Adrenal gland (tissue), 12 donors: ENCODE measurements around the gene PLXNA4. TPM values are rescaled to one million over a fixed set of nuclear protein-coding genes. Genes with fewer than 3 reads are reported as not detected.

ENCODE experiments used
- DNase-seq, 7 donors: peaks; one replicate each; pipeline ENCODE4 v3.0.0-alpha.2; 2019 to 2020
- H3K27ac ChIP-seq, 5 donors: fragments of 200-600 bp; sonication (generic) in 4 of 5; 1 replicate in 3 of 5; 2 replicates in 2 of 5; pipeline versions ENCODE4 v1.5.1 to v1.8.0; 2016 to 2020; ENCODE audit warnings: mild to moderate bottlenecking in 1 of 5
- H3K27me3 ChIP-seq: fragments of 200-600 bp; 2 replicates; pipeline ENCODE4 v1.8.0; 2021
- H3K36me3 ChIP-seq, 2 donors: fragments of 200-600 bp; replicated peaks in 1 of 2; 1 replicate in 1 of 2; 2 replicates in 1 of 2; pipeline versions ENCODE4 v1.5.1 to v1.8.0; 2018 to 2022
- H3K4me1 ChIP-seq, 2 donors: fragments of 200-600 bp; replicated peaks in 1 of 2; 1 replicate in 1 of 2; 2 replicates in 1 of 2; pipeline versions ENCODE4 v1.5.1 to v1.8.0; 2018 to 2021
- H3K4me3 ChIP-seq, 4 donors: fragments of 200-600 bp; sonication (generic) in 3 of 4; one replicate each; pipeline ENCODE4 v1.5.1; 2016 to 2018
- H3K9me3 ChIP-seq, 3 donors: fragments of 200-600 bp; sonication (generic) in 1 of 3; replicated peaks in 1 of 3; 1 replicate in 2 of 3; 2 replicates in 1 of 3; pipeline versions ENCODE4 v1.5.1 to v1.8.0; 2016 to 2021
- POLR2A ChIP-seq, 2 donors: fragments of 450-650 bp; IDR thresholded peaks; one replicate each; pipeline ENCODE4 v1.6.1; 2017; ENCODE audit warnings: antibody characterized with exemption in 2 of 2, mild to moderate bottlenecking in 2 of 2, moderate library complexity in 1 of 2
- WGBS, 4 donors: extraction: QIAGEN DNeasy Blood & Tissue Kit in 2 of 4; methylation state at CpG; one replicate each; pipeline versions ENCODE4 v1.1.5 to v1.1.7; 2013 to 2017; 5-methylcytosine and 5-hydroxymethylcytosine counted together
- intact Hi-C, 2 donors: fragments of 100-400 bp; cut with DNase I; formaldehyde crosslinking; loops; one replicate each; pipeline versions ENCODE4 v1.14.1 to v1.15.0; 2022 to 2023
- polyA plus RNA-seq, 3 donors: library from polyadenylated mRNA; stranded (reverse); fragments of 200-250 nt in 2 of 3; fragments of 350-450 nt in 1 of 3; fragmentation: Illumina TruSeq in 1 of 3; extraction: RNeasy Lipid Tissue Mini Kit (QIAGEN cat#74804) in 1 of 3; gene quantifications; one replicate each; pipeline ENCODE4 v1.2.3, GENCODE V29; 2013 to 2014
- total RNA-seq, 9 donors: library from RNA; depleted of rRNA in 4 of 9; stranded (reverse); fragments of >200 nt in 4 of 9; fragments of 120-200 nt in 1 of 9; fragmentation: NEBNext Ultra II Directional in 1 of 9; extraction: Animal tissue kit (Norgen Biotek cat#: 25700) in 1 of 9; gene quantifications; one replicate each; pipeline versions ENCODE4 v1.1.0 to v1.2.4, GENCODE V29; 2013 to 2023
- TF ChIP-seq, protein P1 (sequence below), 6 experiments: fragments of 450-650 bp in 4 of 6; fragments of 200-600 bp in 2 of 6; sonication (generic) in 1 of 6; IDR thresholded peaks; 1 replicate in 5 of 6; 2 replicates in 1 of 6; pipeline versions ENCODE4 v1.5.1 to v1.8.0; 2016 to 2021; ENCODE audit warnings: antibody characterized with exemption in 6 of 6, mild to moderate bottlenecking in 2 of 6, moderate library complexity in 1 of 6
- donor health status: healthy with polysubstance abuse.
- donor health status: Bipolar disorder and iron deficiency.
- donor health status: DM: yes; HTN: yes; CAD: no.
- donor health status: DM: no; HTN: no; CAD: no.
- donor health status: DM: no; HTN: no; CAD: no.
- donor health status: DM: yes; HTN: yes; CAD: no.

The PLXNA4 gene
- total and polyA plus RNA-seq, 12 donors, result 0.99 to 10.7 (median 3.6) TPM

- Histone ChIP-seq H3K27me3 (peaks cover 14% of the 10 kb centered on the region), H3K27ac (no peak overlapping the region), H3K36me3 (no peaks in the 10 kb centered on the region), H3K9me3 (no peaks in the 10 kb centered on the region), H3K4me1 (no peaks in the 10 kb centered on the region), H3K4me3 (no peak overlapping the region)
- TF ChIP-seq, protein P1, sequence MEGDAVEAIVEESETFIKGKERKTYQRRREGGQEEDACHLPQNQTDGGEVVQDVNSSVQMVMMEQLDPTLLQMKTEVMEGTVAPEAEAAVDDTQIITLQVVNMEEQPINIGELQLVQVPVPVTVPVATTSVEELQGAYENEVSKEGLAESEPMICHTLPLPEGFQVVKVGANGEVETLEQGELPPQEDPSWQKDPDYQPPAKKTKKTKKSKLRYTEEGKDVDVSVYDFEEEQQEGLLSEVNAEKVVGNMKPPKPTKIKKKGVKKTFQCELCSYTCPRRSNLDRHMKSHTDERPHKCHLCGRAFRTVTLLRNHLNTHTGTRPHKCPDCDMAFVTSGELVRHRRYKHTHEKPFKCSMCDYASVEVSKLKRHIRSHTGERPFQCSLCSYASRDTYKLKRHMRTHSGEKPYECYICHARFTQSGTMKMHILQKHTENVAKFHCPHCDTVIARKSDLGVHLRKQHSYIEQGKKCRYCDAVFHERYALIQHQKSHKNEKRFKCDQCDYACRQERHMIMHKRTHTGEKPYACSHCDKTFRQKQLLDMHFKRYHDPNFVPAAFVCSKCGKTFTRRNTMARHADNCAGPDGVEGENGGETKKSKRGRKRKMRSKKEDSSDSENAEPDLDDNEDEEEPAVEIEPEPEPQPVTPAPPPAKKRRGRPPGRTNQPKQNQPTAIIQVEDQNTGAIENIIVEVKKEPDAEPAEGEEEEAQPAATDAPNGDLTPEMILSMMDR (IDR thresholded peaks at IDR 0.05), result no peak
- no peak for TF ChIP-seq POLR2A (IDR thresholded peaks at IDR 0.05)
- 15 to 38% (median 24%) methylated on average over 1 of the region's 1 CpG for WGBS, 4 donors
- DNase-seq, result no peak
- intact Hi-C loops, result loop anchor here (2.0 to 5.0 kb wide), 3 partner anchors 261 to 638 kb away; no protein-coding TSS in a partner anchor
These were observed 4.0 kb upstream of the PLXNA4 start for GRCh38 chr7:132580277-132580676.

- TF ChIP-seq POLR2A (IDR thresholded peaks at IDR 0.05), result no peak
- TF ChIP-seq, protein P1 (IDR thresholded peaks at IDR 0.05), result no peak
- Histone ChIP-seq H3K9me3 (no peaks in the 10 kb centered on the region), H3K4me3 (no peak overlapping the region), H3K27me3 (peaks cover 21% of the 10 kb centered on the region), H3K36me3 (no peaks in the 10 kb centered on the region), H3K27ac (no peak overlapping the region), H3K4me1 (no peaks in the 10 kb centered on the region)
- DNase-seq, result no peak
- WGBS, 4 donors, result 76 to 82% (median 78%) methylated on average over 10 of the region's 10 CpGs
- intact Hi-C loops, result loop anchor here in 1 of 2 donors (10.0 kb wide), 1 partner anchor 635 kb away; no protein-coding TSS in a partner anchor
These were observed 3.1 kb upstream of the PLXNA4 start for GRCh38 chr7:132579260-132579899.

GRCh38 chr7:132578826-132579225 lies 2.6 kb upstream of the PLXNA4 start:
- H3K4me3 ChIP-seq, result no peak overlapping the region
- no peaks in the 10 kb centered on the region for H3K9me3 ChIP-seq
- H3K36me3 ChIP-seq, result no peaks in the 10 kb centered on the region
- WGBS, 4 donors, result 79 to 95% (median 84%) methylated on average over 3 of the region's 3 CpGs
- peaks cover 23% of the 10 kb centered on the region for H3K27me3 ChIP-seq
- H3K27ac ChIP-seq, result no peak overlapping the region
- intact Hi-C loops, result loop anchor here in 1 of 2 donors (10.0 kb wide), 1 partner anchor 634 kb away; no protein-coding TSS in a partner anchor
- no peak for TF ChIP-seq POLR2A (IDR thresholded peaks at IDR 0.05)
- TF ChIP-seq, protein P1 (IDR thresholded peaks at IDR 0.05), result no peak
- DNase-seq, result no peak
- no peaks in the 10 kb centered on the region for H3K4me1 ChIP-seq

GRCh38 chr7:132578050-132578370 lies 1.7 kb upstream of the PLXNA4 start:
- Histone ChIP-seq H3K27me3 (peaks cover 31% of the 10 kb centered on the region), H3K4me1 (no peaks in the 10 kb centered on the region), H3K9me3 (no peaks in the 10 kb centered on the region), H3K27ac (no peak overlapping the region), H3K4me3 (no peak overlapping the region), H3K36me3 (no peaks in the 10 kb centered on the region)
- DNase-seq, result no peak
- no peak for TF ChIP-seq POLR2A (IDR thresholded peaks at IDR 0.05)
- TF ChIP-seq, protein P1 (IDR thresholded peaks at IDR 0.05), result no peak
- intact Hi-C loops, result loop anchor here in 1 of 2 donors (10.0 kb wide), 1 partner anchor 633 kb away; no protein-coding TSS in a partner anchor
- 65 to 80% (median 72%) methylated on average over 3 of the region's 3 CpGs for WGBS, 4 donors
